GM21526 (cell line): ENCODE data around the gene FAM53A.

Experiments used
- ATAC-seq: cut with Tn5 transposase; IDR thresholded peaks from one replicate; pipeline ENCODE4 v1.9.1; 2021; ENCODE audit warnings: moderate library complexity; ENCODE audit not compliant: unreplicated experiment, low FRiP score

Gene FAM53A

DNA sequence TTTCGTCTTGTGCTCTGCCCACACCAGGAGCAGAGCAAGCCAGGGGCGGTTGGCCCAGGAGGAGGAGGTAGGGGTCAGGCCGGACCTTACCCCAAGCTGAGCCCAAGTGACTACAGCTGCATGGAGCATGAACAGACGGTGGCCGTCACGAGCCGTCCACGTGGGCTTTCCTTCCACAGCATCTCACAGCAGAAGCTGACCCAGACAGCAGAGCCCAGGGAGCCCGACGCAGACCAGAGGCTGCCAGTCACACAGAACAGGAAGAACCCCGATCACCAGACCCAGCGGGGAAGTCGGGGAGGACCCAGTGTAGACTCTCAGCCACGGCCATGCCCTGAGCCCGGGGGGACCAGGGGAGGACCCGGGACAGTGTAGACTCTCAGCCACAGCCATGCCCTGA is 58.0 kb downstream of the FAM53A start:
- ATAC-seq, result no peak

DNA sequence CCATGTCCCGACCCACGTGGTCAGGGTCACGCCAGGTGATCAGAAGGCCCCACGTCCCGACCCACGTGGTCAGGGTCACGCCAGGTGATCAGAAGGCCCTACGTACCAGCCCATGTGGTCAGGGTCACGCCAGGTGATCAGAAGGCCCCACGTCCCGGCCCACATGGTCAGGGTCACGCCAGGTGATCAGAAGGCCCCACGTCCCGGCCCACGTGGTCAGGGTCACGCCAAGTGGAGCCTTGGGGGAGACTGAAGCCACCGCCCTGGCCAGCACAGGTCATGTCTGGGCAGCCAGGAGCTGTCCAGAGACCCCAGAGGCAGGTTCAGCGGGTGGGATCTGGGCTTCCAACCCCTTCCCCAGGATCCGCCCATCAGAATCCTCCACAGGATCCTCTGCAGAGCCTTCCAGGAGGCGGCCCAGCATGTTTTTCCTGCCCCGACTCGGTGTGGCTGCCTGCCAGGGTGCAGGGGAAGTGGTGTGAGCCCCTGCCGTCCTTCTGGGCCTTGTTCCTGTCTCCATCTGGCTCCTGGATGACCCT is 58.4 kb downstream of the FAM53A start:
- ATAC-seq, result no peak

DNA sequence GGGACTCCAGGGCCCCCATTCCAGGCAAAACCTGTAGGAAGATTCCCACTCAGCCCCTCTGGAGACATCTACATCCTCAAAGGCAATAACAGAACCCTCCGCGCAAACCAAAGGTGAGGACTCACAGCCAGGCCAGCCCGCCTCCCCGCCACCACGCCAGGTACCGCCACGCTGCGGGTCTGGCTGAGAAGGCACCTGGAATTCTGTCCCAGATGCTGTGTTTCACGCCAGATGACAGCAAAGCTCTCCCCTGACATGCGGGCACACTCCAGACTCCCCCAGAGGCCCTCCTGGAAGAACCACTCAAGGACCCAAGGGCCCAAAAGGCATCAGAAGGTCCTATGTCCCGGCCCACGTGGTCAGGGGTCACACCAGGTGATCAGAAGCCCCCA is 59.6 kb downstream of the FAM53A start:
- no peak for ATAC-seq

DNA sequence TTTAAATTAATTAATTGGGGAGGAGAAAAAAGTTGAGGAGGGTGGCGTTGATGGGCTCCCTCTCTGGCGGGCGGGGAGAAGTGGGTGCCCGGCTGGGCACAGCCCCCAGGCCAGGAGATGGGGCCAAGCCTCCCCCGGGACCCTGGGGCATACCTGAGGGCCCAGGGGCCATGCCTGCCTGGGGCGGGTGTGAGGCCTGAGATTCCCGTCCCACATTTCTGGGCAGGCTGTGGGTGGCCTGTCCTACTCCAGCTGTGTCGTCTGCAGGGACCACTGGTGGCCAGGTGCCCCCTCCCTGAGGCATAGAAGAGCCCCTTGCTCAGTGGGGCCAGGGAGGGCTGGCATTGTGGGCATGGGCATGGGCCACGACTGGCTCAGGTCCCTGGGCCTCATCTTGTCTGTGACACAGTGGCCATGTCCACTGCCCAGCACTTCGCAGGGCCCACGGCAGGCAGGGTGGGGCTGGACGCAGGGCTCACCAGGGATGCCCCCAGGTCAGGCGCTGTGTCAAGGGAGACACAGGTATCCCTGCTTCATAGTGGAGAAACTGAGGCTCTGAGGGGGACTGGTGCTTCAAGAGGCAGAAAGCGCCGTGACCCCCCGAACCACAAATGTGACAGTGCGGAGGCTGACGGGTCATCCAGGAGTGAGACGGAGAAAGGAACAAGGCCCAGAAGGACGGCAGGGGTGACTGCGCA is 60.1 kb downstream of the FAM53A start:
- ATAC-seq, result no peak

DNA sequence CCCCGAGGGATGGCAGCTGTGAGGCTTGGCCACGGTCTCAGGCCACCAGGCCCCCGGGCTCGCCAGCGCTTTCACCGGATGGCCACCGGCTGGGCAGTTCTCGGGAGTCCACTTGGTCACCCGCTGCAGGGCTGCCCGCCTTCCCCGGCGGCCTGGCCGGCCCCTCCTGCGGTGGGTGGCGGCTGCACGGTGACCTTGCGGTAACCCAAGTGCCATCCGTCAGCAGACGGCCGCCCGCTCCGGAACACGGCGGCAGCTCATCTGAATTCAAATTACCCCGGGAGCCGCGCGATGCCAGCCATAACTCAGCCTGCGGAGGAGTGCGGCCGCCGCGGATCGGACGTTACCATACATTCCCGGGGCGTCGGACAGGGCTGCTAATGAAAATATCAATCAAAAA is 60.7 kb downstream of the FAM53A start:
- no peak for ATAC-seq

DNA sequence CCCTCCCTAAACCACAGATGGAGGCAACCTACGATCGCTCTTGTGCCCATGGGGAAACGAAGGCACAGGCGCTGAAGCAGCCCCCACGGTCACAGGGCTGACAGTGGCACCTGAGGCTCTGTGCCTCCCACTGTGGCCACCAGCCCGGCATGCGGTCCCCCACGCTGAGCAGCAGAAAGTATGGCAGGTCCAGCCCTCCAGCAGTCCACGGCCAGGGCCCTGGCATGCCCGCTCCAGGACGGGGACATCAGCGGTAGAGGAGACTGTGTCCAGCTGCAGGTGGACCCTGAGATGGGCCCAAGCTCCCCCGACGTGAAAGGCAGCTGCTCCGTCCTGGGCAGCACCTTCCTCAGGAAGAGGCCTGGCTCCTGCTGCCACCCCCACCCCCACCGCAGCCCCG is 61.2 kb downstream of the FAM53A start:
- ATAC-seq, result no peak

DNA sequence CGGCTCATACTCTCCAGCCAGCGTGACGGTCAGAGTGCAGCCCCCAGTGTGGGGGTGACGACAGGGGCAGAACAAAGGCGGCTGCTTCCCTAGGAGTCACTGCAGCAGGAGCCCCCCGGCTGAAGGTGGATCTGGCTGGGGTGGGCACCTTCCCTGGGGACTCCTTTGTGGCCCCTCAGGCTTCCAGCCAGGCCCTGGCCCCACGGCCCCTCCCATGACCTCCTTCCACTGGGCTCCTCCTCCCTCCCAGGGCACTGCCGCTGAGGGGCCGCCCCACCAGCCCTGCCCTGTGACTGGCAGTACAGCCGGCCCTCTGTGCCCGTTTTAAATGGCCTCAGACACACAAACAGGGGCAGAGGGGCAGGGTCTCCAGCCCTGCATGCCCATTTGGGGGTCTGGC is 61.9 kb downstream of the FAM53A start:
- ATAC-seq, result no peak

DNA sequence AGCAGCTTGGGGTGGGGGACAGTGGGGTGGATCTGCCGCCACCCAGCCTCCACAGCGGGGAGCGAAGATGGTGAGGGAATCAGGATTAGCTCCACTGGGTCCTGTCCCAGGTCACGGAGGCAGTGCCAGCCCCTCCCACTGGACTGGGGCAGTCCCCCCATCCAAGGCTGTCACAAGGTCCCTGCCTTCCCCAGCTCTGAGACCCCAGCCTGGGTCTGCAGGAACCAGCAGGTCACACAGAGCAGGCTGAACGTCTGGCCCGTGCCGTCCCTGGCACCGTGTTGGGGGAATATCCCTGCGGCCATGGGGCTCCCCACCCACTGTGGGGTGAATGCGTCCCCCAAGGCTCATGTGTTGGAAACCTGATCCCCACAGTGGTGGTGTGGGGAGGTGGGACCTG is 62.6 kb downstream of the FAM53A start:
- no peak for ATAC-seq

DNA sequence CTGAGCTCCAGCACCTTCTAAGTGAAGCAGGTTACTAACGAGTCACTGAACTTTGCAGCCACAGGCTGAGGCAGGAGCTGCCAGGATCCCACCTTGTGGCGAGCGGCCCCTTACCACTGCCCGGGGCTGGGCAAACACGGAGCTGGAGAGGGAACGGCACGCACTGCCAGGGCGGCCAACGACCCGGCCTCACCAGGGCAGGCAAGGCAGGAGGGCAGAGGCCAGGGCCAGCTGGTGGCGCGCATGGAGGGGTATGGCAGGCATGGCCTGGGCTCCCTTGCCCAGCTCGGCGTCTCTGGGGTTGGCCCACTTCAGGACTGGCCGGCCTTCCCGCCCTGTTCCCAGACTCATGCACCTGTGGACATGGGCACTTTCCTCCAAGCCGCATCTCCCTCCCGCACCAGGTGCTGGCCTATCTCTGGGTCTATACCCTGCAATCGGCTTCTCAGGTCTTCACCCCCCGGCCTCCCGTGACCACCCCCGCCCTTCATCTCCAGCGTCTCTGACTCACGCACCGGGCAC is 64.9 kb downstream of the FAM53A start:
- ATAC-seq, result no peak

DNA sequence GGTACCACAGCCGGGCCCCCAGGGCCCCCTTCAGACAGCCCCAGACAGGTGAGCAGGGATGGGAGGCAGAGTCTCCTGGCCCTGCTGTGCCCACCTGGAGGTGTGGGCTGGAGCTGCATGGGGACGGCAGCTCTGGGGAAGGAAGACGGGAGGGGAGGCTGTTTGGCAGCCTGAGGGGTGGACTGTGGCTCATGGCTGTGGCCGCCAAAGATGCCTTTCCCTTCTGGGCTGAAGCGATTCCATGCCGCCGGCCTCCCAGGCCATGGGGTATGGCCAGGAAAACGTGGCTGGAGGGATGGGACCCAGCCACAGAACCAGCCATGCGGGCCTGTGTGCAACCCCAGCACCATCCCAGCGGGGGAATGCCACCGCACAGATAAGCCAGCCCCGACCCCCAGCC is 65.7 kb downstream of the FAM53A start:
- ATAC-seq, result no peak

DNA sequence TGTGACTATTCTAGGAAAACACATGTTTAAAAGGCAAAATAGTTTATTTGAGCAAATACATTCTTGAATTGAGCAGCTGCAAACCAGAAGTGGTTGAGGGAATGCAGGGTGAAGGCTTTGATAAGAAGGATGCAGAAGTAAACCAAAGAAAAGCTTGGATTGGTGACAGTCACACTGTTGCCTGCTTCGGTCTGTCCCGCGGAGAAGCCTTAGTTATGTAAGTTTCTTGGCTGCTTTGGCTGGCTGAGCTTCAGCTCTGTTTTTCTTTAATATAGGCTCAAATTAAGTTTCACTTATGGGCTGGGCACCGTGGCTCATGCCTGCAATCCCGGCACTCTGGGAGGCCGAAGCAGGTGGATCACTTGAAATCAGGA is 67.6 kb downstream of the FAM53A start:
- ATAC-seq, result no peak

DNA sequence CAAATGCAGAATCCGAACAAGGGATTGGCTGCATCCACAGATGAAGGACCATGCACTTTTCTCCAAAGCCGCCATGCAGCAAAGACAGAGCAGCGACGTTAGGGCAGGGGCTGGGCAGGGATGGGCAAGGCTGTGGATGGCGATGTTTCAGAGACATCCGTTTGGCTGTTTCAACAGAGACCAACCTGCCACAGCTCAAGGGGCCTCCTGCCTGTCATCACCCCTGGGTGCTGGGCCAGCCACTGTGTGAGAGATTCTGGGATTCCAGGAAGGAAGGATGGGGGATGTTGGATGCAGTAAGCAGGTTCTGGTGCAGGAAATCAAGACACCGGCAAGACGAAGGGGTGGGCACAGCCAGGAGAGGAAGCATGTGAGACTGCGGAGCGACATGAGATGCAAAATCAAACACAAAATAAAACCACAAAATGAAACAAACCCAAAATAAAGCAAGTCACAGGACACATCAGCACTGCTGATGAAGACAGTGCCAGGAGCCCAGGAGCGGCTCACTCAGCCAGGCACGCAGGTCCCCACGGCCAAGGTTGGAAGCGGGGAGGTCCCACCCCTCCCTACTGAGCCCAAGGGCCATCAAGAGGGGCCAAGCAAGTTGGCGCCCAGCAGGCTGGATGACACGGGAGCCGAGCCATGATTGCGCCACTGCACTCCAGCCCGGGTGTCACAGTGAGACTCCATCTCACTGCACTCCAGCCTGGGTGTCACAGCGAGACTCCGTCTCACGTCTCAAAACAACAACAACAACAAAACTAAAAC is 68.1 kb downstream of the FAM53A start:
- no peak for ATAC-seq

DNA sequence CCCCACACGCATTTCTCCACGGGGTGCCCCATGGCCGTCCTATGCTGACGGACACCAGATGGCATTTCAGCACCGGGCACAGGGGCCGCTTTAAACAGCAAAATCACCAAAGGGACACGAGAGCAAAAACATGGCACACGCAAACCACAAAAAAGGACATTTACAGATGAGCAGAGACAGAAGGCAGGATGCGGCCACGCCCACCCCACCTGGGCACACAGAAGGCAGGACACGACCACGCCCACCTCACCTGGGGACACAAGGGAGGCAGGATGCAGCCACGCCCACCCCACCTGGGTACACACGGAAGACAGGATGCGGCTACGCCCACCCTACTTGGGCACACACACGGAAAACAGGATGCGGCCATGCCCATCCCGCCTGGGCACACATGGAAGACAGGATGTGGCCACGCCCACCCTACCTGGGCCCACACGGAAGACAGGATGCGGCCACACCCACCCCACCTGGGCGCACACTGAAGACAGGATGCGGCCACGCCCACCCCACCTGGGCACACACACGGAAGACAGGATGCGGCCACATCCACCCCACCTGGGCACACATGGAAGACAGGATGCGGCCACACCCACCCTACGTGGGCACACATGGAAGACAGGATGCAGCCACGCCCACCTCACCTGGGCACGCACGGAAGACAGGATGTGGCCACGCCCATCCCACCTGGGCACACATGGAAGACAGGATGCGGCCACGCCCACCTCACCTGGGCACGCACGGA is 69.1 kb downstream of the FAM53A start:
- no peak for ATAC-seq

DNA sequence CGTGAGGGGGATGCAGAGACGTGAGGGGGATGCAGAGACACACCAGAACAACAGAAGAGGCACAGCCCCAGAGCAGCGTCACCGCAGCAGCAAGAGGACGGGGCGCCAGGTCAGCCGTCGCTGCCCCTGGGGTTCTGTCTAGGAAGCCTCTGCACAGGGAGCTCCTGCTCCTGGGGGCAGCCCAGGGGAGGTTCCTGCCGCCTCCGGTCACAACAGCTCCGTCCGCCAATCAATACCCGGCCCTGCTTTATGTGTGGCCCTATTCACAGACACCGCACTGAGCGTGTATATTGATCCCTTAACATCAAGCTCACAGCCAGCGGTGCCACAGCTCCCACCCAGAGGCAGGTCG is 69.6 kb downstream of the FAM53A start:
- ATAC-seq, result no peak

DNA sequence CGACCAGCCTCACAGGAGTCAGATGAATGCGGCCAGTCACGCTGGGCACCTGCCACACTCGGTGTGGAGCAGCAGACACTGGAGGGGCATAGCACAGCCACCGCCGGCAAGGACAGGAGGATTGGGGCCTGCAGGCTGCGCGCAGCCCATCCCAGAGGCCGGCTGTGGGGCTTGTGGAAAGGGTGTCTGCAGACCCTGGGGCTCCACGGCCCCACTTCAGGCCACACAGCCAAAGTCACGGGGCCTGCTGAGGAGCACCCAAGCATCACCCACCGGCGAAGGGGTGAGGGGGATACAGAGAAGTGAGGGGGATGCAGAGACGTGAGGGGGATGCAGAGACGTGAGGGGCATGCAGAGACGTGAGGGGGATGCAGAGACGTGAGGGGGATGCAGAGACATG is 70.1 kb downstream of the FAM53A start:
- ATAC-seq, result no peak

DNA sequence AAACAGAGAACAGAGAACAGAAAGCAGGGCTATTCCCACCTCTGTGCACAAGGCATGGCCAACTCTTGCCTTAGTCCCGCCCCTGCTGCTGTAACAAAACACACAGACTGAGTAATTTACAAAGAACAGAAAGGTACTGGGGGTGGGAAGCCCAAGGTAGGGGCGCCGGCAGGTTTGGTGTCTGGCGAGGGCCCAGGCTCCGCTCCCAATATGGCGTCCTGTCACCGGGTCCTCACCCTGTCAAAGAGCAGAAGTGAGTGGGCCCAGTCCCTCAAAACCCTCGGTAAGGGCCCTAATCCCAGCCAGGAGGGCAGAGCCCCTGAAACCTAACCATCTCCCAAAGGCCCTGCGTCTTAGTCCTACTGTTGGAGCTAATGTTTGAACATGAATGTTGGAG is 71.0 kb downstream of the FAM53A start:
- ATAC-seq, result no peak

DNA sequence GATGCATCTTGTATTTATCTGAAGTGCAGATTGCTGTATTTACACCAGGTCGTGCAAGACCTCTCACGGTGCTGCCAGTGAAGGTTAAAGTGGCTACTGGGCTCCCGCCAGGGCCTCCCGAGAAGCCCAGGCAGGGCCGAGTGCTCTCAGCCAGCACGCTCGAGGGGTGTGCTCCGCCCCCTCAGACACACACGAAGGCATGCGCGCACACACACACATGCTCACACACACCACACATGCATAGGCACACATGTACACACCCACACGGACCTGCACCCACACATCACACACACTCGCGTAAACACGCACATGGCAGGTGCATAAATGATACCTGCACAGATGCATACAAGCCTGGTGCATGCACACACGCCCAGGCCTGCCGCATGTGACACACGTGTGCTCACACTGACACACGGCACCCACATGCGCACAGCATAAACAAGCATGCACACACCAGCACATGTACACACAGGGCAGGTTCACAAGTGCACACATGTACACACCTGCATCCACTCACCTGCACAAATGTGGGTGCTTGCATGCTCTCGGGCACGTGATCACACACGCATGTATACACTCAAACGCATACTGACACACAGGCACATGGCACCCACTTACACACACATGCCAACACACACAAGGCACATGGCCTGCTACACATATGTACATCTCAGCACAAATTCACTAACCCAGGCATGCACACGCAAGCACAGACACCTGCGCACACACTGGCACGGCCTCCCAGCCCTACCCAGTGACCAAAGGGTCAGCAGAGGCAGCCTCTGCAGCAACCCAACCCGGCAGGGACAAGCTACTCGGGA is 71.6 kb downstream of the FAM53A start:
- no peak for ATAC-seq

DNA sequence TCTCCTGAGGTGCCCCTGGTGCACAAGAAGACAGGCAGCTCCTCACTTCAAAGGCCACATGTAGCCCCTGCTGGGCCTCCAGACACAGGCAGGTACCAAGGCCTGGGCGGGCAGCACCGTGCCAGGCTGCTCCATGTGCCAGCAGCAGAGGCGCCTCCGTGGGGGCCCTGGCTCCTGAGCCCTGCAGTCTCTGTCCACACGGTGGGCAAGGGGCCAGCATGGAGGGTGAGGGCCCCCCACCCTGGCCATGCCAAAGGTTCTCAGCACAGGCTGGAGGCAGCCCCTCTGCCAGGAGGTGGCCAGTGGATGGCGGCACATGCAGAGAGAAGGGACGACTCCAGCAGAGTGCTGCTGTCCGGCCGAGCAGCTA is 72.6 kb downstream of the FAM53A start:
- ATAC-seq, result no peak

DNA sequence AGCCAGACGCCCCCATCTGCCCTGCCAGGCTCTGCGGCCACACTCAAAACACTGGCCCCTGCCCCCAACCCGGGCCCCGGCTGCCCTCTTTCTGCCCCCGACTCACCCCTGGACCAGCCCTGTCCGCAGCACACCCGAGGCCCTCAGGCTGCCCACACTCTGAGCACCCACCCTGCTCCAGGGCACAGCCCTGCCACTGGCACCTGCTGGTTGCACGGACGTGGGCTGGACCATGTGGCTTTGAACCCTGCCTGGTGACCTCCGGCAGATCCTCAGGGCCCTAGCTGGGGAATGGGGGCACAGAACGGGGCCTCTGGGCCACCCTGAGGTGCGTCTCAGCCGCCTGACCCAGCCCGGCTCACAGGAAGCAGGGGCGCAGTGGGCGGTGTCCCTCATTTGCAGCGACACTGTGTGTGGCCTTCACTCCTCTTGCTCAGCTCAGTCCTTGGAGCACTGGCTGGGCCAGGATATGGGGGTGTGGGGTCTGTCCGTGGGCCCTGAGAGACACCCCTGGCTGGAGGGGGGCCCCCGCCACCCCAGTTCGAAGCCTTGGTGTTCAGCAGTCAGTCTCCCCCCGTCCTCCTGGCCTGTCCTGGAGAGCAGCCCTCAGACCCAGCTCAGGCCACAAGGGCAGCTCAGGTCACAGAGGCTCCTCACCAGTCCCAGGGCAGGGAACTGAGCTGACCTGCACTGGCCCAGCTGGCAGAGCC is 73.2 kb downstream of the FAM53A start:
- no peak for ATAC-seq
